Measurements from ENCODE around the gene TGFBR2.

GRCh38 chr3:30698549-30698948, 92.1 kb downstream of the TGFBR2 start:
- TF ChIP-seq POLR2AphosphoS5 (IDR thresholded peaks at IDR 0.05; ENCODE audit: borderline replicate concordance, low read depth, low read length) (no peak), EZH2 (IDR thresholded peaks at IDR 0.05) (no peak), FOXP2 (optimal IDR thresholded peaks at IDR 0.05; ENCODE audit: control extremely low read depth, extremely low read length, insufficient read depth) (no peak)

Measured in SK-N-MC (cell line).